Spinal cord (tissue), 10 donors: ENCODE measurements around the gene ZNF408. TPM values are rescaled to one million over a fixed set of nuclear protein-coding genes. Genes with fewer than 3 reads are reported as not detected.
"Not testable (repeated sequence)": the region's sequence is repeated elsewhere in the genome, so short reads cannot be mapped to it uniquely, and the experiment has no call there.

ENCODE experiments used
- DNase-seq, 6 donors: peaks; one replicate each; pipeline versions ENCODE4 v3.0.0 to v3.0.0-alpha.2; 2013 to 2015; ENCODE audit warnings: low spot score in 6 of 6, low read depth in 4 of 6
- H3K27ac ChIP-seq: one replicate; pipeline ENCODE4 v1.5.1; 2013; ENCODE audit warnings: low read depth, low read length, control low read depth
- H3K27me3 ChIP-seq: one replicate; pipeline ENCODE4 v1.6.1; 2013; ENCODE audit warnings: low read length; ENCODE audit not compliant: control insufficient read depth, insufficient read depth
- H3K36me3 ChIP-seq: one replicate; pipeline ENCODE4 v1.6.1; 2013; ENCODE audit warnings: low read length; ENCODE audit not compliant: control insufficient read depth, insufficient read depth
- H3K4me1 ChIP-seq: one replicate; pipeline ENCODE4 v1.6.1; 2013; ENCODE audit warnings: low read length; ENCODE audit not compliant: control insufficient read depth, insufficient read depth
- H3K4me3 ChIP-seq: one replicate; pipeline ENCODE4 v1.5.1; 2013; ENCODE audit warnings: low read depth, low read length, control low read depth
- H3K9me3 ChIP-seq: one replicate; pipeline ENCODE4 v1.6.1; 2013; ENCODE audit warnings: low read length; ENCODE audit not compliant: control insufficient read depth, insufficient read depth
- WGBS: methylation state at CpG from one replicate; pipeline ENCODE4 v1.1.5; 2013; ENCODE audit warnings: missing lambda C conversion rate; ENCODE audit not compliant: insufficient coverage; 5-methylcytosine and 5-hydroxymethylcytosine counted together
- polyA plus RNA-seq, 2 donors: library from polyadenylated mRNA; unstranded; fragments of 120-200 nt; gene quantifications; one replicate each; pipeline ENCODE4 v1.2.1, GENCODE V29; 2013; ENCODE audit not compliant: insufficient read length in 2 of 2
- total RNA-seq, 2 donors: library from RNA; depleted of rRNA in 1 of 2; stranded (reverse); fragments of 120-200 nt in 1 of 2; fragments of >200 nt in 1 of 2; gene quantifications; one replicate each; pipeline versions ENCODE4 v1.2.3 to v1.2.4, GENCODE V29; 2013 to 2014
- donor health status: healthy.

The ZNF408 gene
- total and polyA plus RNA-seq, 4 donors = 2.2 to 12.7 (median 9.9) TPM

GRCh38 chr11:46706886-46707285 lies 6.1 kb downstream of the ZNF408 start:
- peaks cover 3% of the 10 kb centered on the region for H3K4me1 ChIP-seq
- no peaks in the 10 kb centered on the region for H3K27me3 ChIP-seq
- no peak overlapping the region for H3K27ac ChIP-seq
- WGBS = 94% methylated on average over 7 of the region's 7 CpGs
- no peak for DNase-seq
- peaks cover 69% of the 10 kb centered on the region for H3K36me3 ChIP-seq
- no peaks in the 10 kb centered on the region for H3K9me3 ChIP-seq
- H3K4me3 ChIP-seq = no peak overlapping the region

- H3K27ac ChIP-seq = not testable (repeated sequence)
- H3K36me3 ChIP-seq = peaks cover 49% of the 10 kb centered on the region
- WGBS = 93% methylated on average over 9 of the region's 9 CpGs
Observed at GRCh38 chr11:46709351-46709750, 8.5 kb downstream of the ZNF408 start.

GRCh38 chr11:46710821-46711269 lies 10.0 kb downstream of the ZNF408 start:
- Histone ChIP-seq H3K9me3 (no peaks in the 10 kb centered on the region), H3K4me3 (no peak overlapping the region), H3K36me3 (peaks cover 34% of the 10 kb centered on the region), H3K4me1 (no peaks in the 10 kb centered on the region), H3K27me3 (no peaks in the 10 kb centered on the region), H3K27ac (no peak overlapping the region)
- WGBS = 79% methylated on average over 9 of the region's 10 CpGs
- no peak for DNase-seq

More at GRCh38 chr11:46709351-46709750, 8.5 kb downstream of the ZNF408 start:
- H3K9me3 ChIP-seq, H3K4me1 ChIP-seq, DNase-seq, H3K27me3 ChIP-seq, H3K4me3 ChIP-seq: not testable (repeated sequence)

GRCh38 chr11:46711303-46711702 lies 10.5 kb downstream of the ZNF408 start:
- no peaks in the 10 kb centered on the region for H3K27me3 ChIP-seq
- H3K36me3 ChIP-seq = peaks cover 29% of the 10 kb centered on the region
- no peaks in the 10 kb centered on the region for H3K9me3 ChIP-seq
- H3K4me3 ChIP-seq = no peak overlapping the region
- DNase-seq = no peak
- WGBS = 89% methylated on average over 5 of the region's 5 CpGs
- no peaks in the 10 kb centered on the region for H3K4me1 ChIP-seq
- H3K27ac ChIP-seq = no peak overlapping the region

- Histone ChIP-seq H3K27ac (no peak overlapping the region), H3K4me3 (no peak overlapping the region), H3K27me3 (no peaks in the 10 kb centered on the region), H3K36me3 (peaks cover 13% of the 10 kb centered on the region), H3K4me1 (no peaks in the 10 kb centered on the region), H3K9me3 (no peaks in the 10 kb centered on the region)
- DNase-seq = no peak
- 95% methylated on average over 4 of the region's 7 CpGs for WGBS
Observed at GRCh38 chr11:46712874-46713576, 12.2 kb downstream of the ZNF408 start.

- not testable (repeated sequence) for H3K4me1 ChIP-seq, H3K27ac ChIP-seq, H3K9me3 ChIP-seq, H3K27me3 ChIP-seq, H3K4me3 ChIP-seq, DNase-seq, H3K36me3 ChIP-seq
- no CpG with 5 or more reads among the region's 2 CpGs for whole genome bisulfite sequencing
Observed at GRCh38 chr11:46717825-46718154, 17.0 kb downstream of the ZNF408 start.

- DNase-seq = no peak
- Histone ChIP-seq H3K4me3 (no peak overlapping the region), H3K27me3 (no peaks in the 10 kb centered on the region), H3K4me1 (no peaks in the 10 kb centered on the region), H3K9me3 (no peaks in the 10 kb centered on the region), H3K27ac (no peak overlapping the region), H3K36me3 (no peaks in the 10 kb centered on the region)
- 84% methylated on average over 4 of the region's 11 CpGs for WGBS
Observed at GRCh38 chr11:46718155-46719019, 17.6 kb downstream of the ZNF408 start.

- DNase-seq = no peak
- 23% methylated on average over 7 of the region's 7 CpGs for WGBS
Observed at GRCh38 chr11:46719048-46719542, 18.3 kb downstream of the ZNF408 start, which contains the start of gene F2. Gene F2, plus strand, starts transcription at chr11:46719213. Its CDS starts 23 bp downstream, at chr11:46719236.

GRCh38 chr11:46719543-46720218 lies 18.9 kb downstream of the ZNF408 start:
- H3K4me3 ChIP-seq = no peak overlapping the region
- 86% methylated on average over 24 of the region's 25 CpGs for WGBS
- H3K36me3 ChIP-seq = no peaks in the 10 kb centered on the region
- H3K9me3 ChIP-seq = no peaks in the 10 kb centered on the region
- no peak overlapping the region for H3K27ac ChIP-seq
- H3K4me1 ChIP-seq = no peaks in the 10 kb centered on the region
- no peaks in the 10 kb centered on the region for H3K27me3 ChIP-seq
- DNase-seq = no peak

More at GRCh38 chr11:46719048-46719542, 18.3 kb downstream of the ZNF408 start, which contains the start of gene F2:
- Histone ChIP-seq H3K27ac (no peak within 1 kb of the TSS), H3K9me3 (no peaks in the 10 kb centered on the region), H3K4me1 (no peaks in the 10 kb centered on the region), H3K36me3 (no peaks in the 10 kb centered on the region), H3K27me3 (no peaks in the 10 kb centered on the region), H3K4me3 (no peak within 1 kb of the TSS)
